Activated CD8-positive, alpha-beta T cell treated with anti-CD3 and anti-CD28 coated beads for 36 hours (primary cell): Measurements from ENCODE around the gene TOP1. TPM values are rescaled to one million over a fixed set of nuclear protein-coding genes. Genes with fewer than 3 reads are reported as not detected.

Source experiments
- ATAC-seq: fragments of 200-7000 bp; cut with Tn5 transposase; one replicate; pipeline ENCODE4 v1.10.0; 2021; ENCODE audit warnings: mild to moderate bottlenecking, moderate library complexity
- CTCF ChIA-PET: fragments of 350-600 bp; sonication (Branson Sonifier 250); formaldehyde crosslinking; loops from one replicate; lab custom pipeline; 2021; ENCODE audit warnings: antibody characterized with exemption; lab: Charles Lee
- POLR2A ChIA-PET: fragments of 350-600 bp; sonication (Branson Sonifier 250); formaldehyde crosslinking; loops from one replicate; lab custom pipeline; 2021; ENCODE audit warnings: antibody characterized with exemption; lab: Charles Lee
- DNase-seq: peaks from one replicate; pipeline ENCODE4 v3.0.0-alpha.2; 2020
- H3K27ac Mint-ChIP-seq: one replicate; pipeline ENCODE4 v1.8.0; 2021; ENCODE audit warnings: mild to moderate bottlenecking, mixed read lengths
- H3K27me3 Mint-ChIP-seq: one replicate; pipeline ENCODE4 v1.8.0; 2021; ENCODE audit warnings: mixed read lengths
- H3K36me3 Mint-ChIP-seq: one replicate; pipeline ENCODE4 v1.8.0; 2021; ENCODE audit warnings: low read depth, mixed read lengths
- H3K4me1 Mint-ChIP-seq: one replicate; pipeline ENCODE4 v1.8.0; 2021; ENCODE audit warnings: low read depth, mixed read lengths
- H3K4me3 Mint-ChIP-seq: one replicate; pipeline ENCODE4 v1.8.0; 2021; ENCODE audit warnings: mild to moderate bottlenecking, moderate library complexity, mixed read lengths
- H3K9me3 Mint-ChIP-seq: one replicate; pipeline ENCODE4 v1.8.0; 2021; ENCODE audit warnings: mixed read lengths
- CTCF ChIP-seq: fragments of 200-600 bp; IDR thresholded peaks from one replicate; pipeline ENCODE4 v1.8.0; 2022; ENCODE audit warnings: antibody characterized with exemption, mild to moderate bottlenecking
- intact Hi-C: fragments of 100-400 bp; cut with micrococcal nuclease; formaldehyde crosslinking; loops from one replicate; pipeline ENCODE4 v1.10.0; 2022
- total RNA-seq, 2 experiments: library from RNA; stranded (reverse); gene quantifications; one replicate each; pipeline ENCODE4 v1.2.3, GENCODE V29; 2021

The TOP1 gene
- total RNA-seq, 2 experiments from 2014 or later = 81.0 to 81.1 TPM

GRCh38 chr20:40996326-40996725 is 32.3 kb upstream of the TOP1 start:
- CTCF ChIA-PET = no interaction called here
- H3K9me3 Mint-ChIP-seq = no peaks in the 10 kb centered on the region

GRCh38 chr20:40997116-40997515 is 31.5 kb upstream of the TOP1 start:
- Mint-ChIP-seq H3K9me3 (no peaks in the 10 kb centered on the region), H3K36me3 (no peaks in the 10 kb centered on the region), H3K27me3 (no peaks in the 10 kb centered on the region), H3K4me1 (no peaks in the 10 kb centered on the region), H3K27ac (no peak overlapping the region), H3K4me3 (no peak overlapping the region)
- ATAC-seq = no peak
- TF ChIP-seq CTCF = no peak
- ChIA-PET CTCF (interaction anchor here (0.6 kb wide), 1 partner anchor 274 kb away, joined by 5 read pairs; no protein-coding TSS in a partner anchor), POLR2A (no interaction called here)
- intact Hi-C loops = no loop called here
- no peak for DNase-seq

More at GRCh38 chr20:40996326-40996725, 32.3 kb upstream of the TOP1 start:
- no peak for ATAC-seq
- DNase-seq = no peak
- POLR2A ChIA-PET = no interaction called here
- Mint-ChIP-seq H3K36me3 (no peaks in the 10 kb centered on the region), H3K4me3 (no peak overlapping the region), H3K27ac (no peak overlapping the region), H3K4me1 (peaks cover 6% of the 10 kb centered on the region), H3K27me3 (no peaks in the 10 kb centered on the region)
- no peak for TF ChIP-seq CTCF
- intact Hi-C loops = no loop called here

GRCh38 chr20:40999841-41000240 is 28.8 kb upstream of the TOP1 start:
- Mint-ChIP-seq H3K27me3 (no peaks in the 10 kb centered on the region), H3K4me1 (peaks cover 19% of the 10 kb centered on the region), H3K27ac (no peak overlapping the region), H3K36me3 (no peaks in the 10 kb centered on the region), H3K4me3 (no peak overlapping the region), H3K9me3 (no peaks in the 10 kb centered on the region)
- TF ChIP-seq CTCF = no peak
- DNase-seq (no peak), ATAC-seq (no peak)
- POLR2A ChIA-PET = no interaction called here
- intact Hi-C loops = no loop called here
- CTCF ChIA-PET = interaction anchor here (2.0 kb wide), 1 partner anchor 9 kb away, joined by 12 read pairs; no protein-coding TSS in a partner anchor

- ChIA-PET POLR2A (no interaction called here), CTCF (interaction anchor here (2.0 kb wide), 1 partner anchor 9 kb away, joined by 12 read pairs; no protein-coding TSS in a partner anchor)
- Mint-ChIP-seq H3K27me3 (no peaks in the 10 kb centered on the region), H3K4me3 (no peak overlapping the region), H3K27ac (no peak overlapping the region), H3K9me3 (no peaks in the 10 kb centered on the region), H3K36me3 (no peaks in the 10 kb centered on the region), H3K4me1 (peaks cover 19% of the 10 kb centered on the region)
- intact Hi-C loops = no loop called here
- no peak for ATAC-seq
- no peak for TF ChIP-seq CTCF
- DNase-seq = no peak
Measured at GRCh38 chr20:41000628-41001027, 28.0 kb upstream of the TOP1 start.

GRCh38 chr20:41001497-41001896 is 27.1 kb upstream of the TOP1 start:
- Mint-ChIP-seq H3K27ac (no peak overlapping the region), H3K9me3 (no peaks in the 10 kb centered on the region), H3K4me1 (peaks cover 19% of the 10 kb centered on the region), H3K4me3 (no peak overlapping the region), H3K27me3 (no peaks in the 10 kb centered on the region), H3K36me3 (no peaks in the 10 kb centered on the region)
- intact Hi-C loops = no loop called here
- CTCF ChIA-PET = interaction anchor here (2.2 kb wide), 1 partner anchor 10 kb away, joined by 14 read pairs; no protein-coding TSS in a partner anchor
- DNase-seq = no peak
- ATAC-seq = no peak
- no peak for TF ChIP-seq CTCF
- POLR2A ChIA-PET = interaction anchor here (1.0 kb wide), 1 partner anchor 21 kb away, joined by 3 read pairs; no protein-coding TSS in a partner anchor
